H1 (cell line): ENCODE measurements around the gene HK1. TPM values are rescaled to one million over a fixed set of nuclear protein-coding genes. Genes with fewer than 3 reads are reported as not detected.
A peak's percentile ranks its signal among the peaks of the same experiment; 100 is the strongest.

Experiments
- CTCF ChIA-PET: fragments of 300-600 bp; sonication (Branson Sonifier 250); formaldehyde crosslinking; loops from one replicate; lab custom pipeline; 2021; ENCODE audit not compliant: partially characterized antibody; lab: Charles Lee
- POLR2A ChIA-PET: fragments of 300-600 bp; sonication (Branson Sonifier 250); formaldehyde crosslinking; loops from one replicate; lab custom pipeline; 2021; ENCODE audit warnings: inconsistent platforms; ENCODE audit not compliant: partially characterized antibody; lab: Charles Lee
- DNase-seq, 2 experiments: peaks; one replicate each; pipeline versions ENCODE4 v3.0.0 to v3.0.0-alpha.2; 2010 to 2022; ENCODE audit warnings: low spot score in 2 of 2, low read depth in 1 of 2, mixed read lengths in 1 of 2
- FAIRE-seq: peaks from 2 replicates; lab custom pipeline; 2011; peaks lifted over from hg19 to GRCh38; lab: Jason Lieb, UNC
- H2AFZ ChIP-seq: 2 replicates; pipeline ENCODE4 v1.8.1; 2012; ENCODE audit warnings: low read length, inconsistent platforms
- H2AK5ac ChIP-seq: 2 replicates; pipeline ENCODE4 v1.6.1; 2013; ENCODE audit warnings: low read depth, low read length
- H2BK120ac ChIP-seq: replicated peaks from 2 replicates; pipeline ENCODE3; 2013; ENCODE audit warnings: low read depth, low read length, inconsistent platforms
- H2BK12ac ChIP-seq: 2 replicates; pipeline ENCODE4 v1.6.1; 2013; ENCODE audit warnings: low read depth, low read length
- H2BK15ac ChIP-seq: 2 replicates; pipeline ENCODE4 v1.6.1; 2013; ENCODE audit warnings: low read length
- H2BK20ac ChIP-seq: 2 replicates; pipeline ENCODE4 v1.6.1; 2013; ENCODE audit warnings: low read length
- H2BK5ac ChIP-seq: 2 replicates; pipeline ENCODE4 v1.6.1; 2013; ENCODE audit warnings: low read depth, low read length
- H3K14ac ChIP-seq: 2 replicates; pipeline ENCODE4 v1.6.1; 2013; ENCODE audit warnings: inconsistent platforms; ENCODE audit not compliant: insufficient read length
- H3K18ac ChIP-seq: 2 replicates; pipeline ENCODE4 v1.6.1; 2013; ENCODE audit warnings: low read length; ENCODE audit errors: extremely low read depth
- H3K23ac ChIP-seq: 2 replicates; pipeline ENCODE4 v1.6.1; 2013; ENCODE audit warnings: inconsistent platforms; ENCODE audit not compliant: insufficient read length
- H3K23me2 ChIP-seq: 2 replicates; pipeline ENCODE4 v1.6.1; 2013; ENCODE audit warnings: low read depth, low read length
- H3K27ac ChIP-seq: 2 replicates; pipeline ENCODE4 v1.6.1; 2011; ENCODE audit warnings: low read depth, low read length, inconsistent platforms
- H3K27me3 ChIP-seq, 4 experiments: replicated peaks in 1 of 4; 1 replicate in 1 of 4; 2 replicates in 3 of 4; pipeline versions ENCODE4 v1.6.1 to v1.8.1; 2011 to 2013; ENCODE audit warnings: low read length in 3 of 4, mild to moderate bottlenecking in 3 of 4, inconsistent platforms in 2 of 4, mixed read lengths in 2 of 4, moderate library complexity in 1 of 4; ENCODE audit not compliant: control insufficient read depth in 3 of 4, insufficient read depth in 3 of 4; ENCODE audit errors: extremely low read depth in 1 of 4
- H3K36me3 ChIP-seq, 4 experiments: 2 replicates each; pipeline versions ENCODE4 v1.6.1 to v1.8.1; 2011 to 2013; ENCODE audit warnings: mild to moderate bottlenecking in 4 of 4, low read length in 3 of 4, moderate library complexity in 2 of 4, control low read depth in 1 of 4, inconsistent platforms in 1 of 4; ENCODE audit not compliant: insufficient read depth in 4 of 4, control insufficient read depth in 2 of 4
- H3K4ac ChIP-seq: replicated peaks from 2 replicates; pipeline ENCODE3; 2013; ENCODE audit warnings: low read length, low read depth, mixed read lengths, inconsistent platforms; ENCODE audit not compliant: insufficient read length
- H3K4me1 ChIP-seq, 4 experiments: replicated peaks in 1 of 4; 1 replicate in 1 of 4; 2 replicates in 3 of 4; pipeline versions ENCODE4 v1.6.1 to v1.8.1; 2011 to 2013; ENCODE audit warnings: low read length in 3 of 4, inconsistent platforms in 2 of 4, mixed read lengths in 1 of 4; ENCODE audit not compliant: insufficient read depth in 4 of 4, control insufficient read depth in 3 of 4
- H3K4me2 ChIP-seq, 2 experiments: 2 replicates each; pipeline versions ENCODE4 v1.6.1 to v1.8.1; 2011 to 2013; ENCODE audit warnings: low read depth in 2 of 2, low read length in 2 of 2, control low read depth in 1 of 2, inconsistent platforms in 1 of 2, mild to moderate bottlenecking in 1 of 2; ENCODE audit not compliant: insufficient read depth in 1 of 2
- H3K4me3 ChIP-seq, 4 experiments: fragments of 200-600, 300-600 bp in 1 of 4; sonication (generic), shearing (Covaris generic), sonication (Bioruptor Twin) in 1 of 4; 2 replicates each; pipeline versions ENCODE4 v1.5.1 to v1.8.1; 2011 to 2016; ENCODE audit warnings: low read length in 4 of 4, low read depth in 3 of 4, control low read depth in 2 of 4, inconsistent platforms in 2 of 4, mild to moderate bottlenecking in 2 of 4, mixed read lengths in 1 of 4, moderate library complexity in 1 of 4; ENCODE audit not compliant: insufficient read depth in 2 of 4; ENCODE audit errors: extremely low read depth in 1 of 4
- H3K56ac ChIP-seq: replicated peaks from 2 replicates; pipeline ENCODE3; 2013; ENCODE audit warnings: low read depth, mild to moderate bottlenecking, mixed read lengths, low read length, inconsistent platforms; ENCODE audit not compliant: insufficient read length
- H3K79me1 ChIP-seq: 2 replicates; pipeline ENCODE4 v1.6.1; 2013; ENCODE audit warnings: low read depth, low read length, control low read depth
- H3K79me2 ChIP-seq, 2 experiments: 2 replicates each; pipeline versions ENCODE4 v1.6.1 to v1.8.1; 2012 to 2013; ENCODE audit warnings: low read length in 2 of 2, mild to moderate bottlenecking in 2 of 2, inconsistent platforms in 1 of 2; ENCODE audit not compliant: insufficient read depth in 2 of 2, control insufficient read depth in 1 of 2
- H3K9ac ChIP-seq, 4 experiments: replicated peaks in 1 of 4; 1 replicate in 1 of 4; 2 replicates in 3 of 4; pipeline versions ENCODE4 v1.6.1 to v1.8.1; 2011 to 2013; ENCODE audit warnings: low read depth in 3 of 4, low read length in 3 of 4, control low read depth in 2 of 4, mild to moderate bottlenecking in 2 of 4, moderate library complexity in 2 of 4, inconsistent platforms in 1 of 4; ENCODE audit errors: extremely low read depth in 1 of 4
- H3K9me3 ChIP-seq, 2 experiments: 2 replicates each; pipeline versions ENCODE4 v1.6.1 to v1.8.1; 2012 to 2013; ENCODE audit warnings: mild to moderate bottlenecking in 2 of 2, moderate library complexity in 2 of 2, control low read depth in 1 of 2, inconsistent platforms in 1 of 2, low read depth in 1 of 2, low read length in 1 of 2, mixed read lengths in 1 of 2; ENCODE audit not compliant: insufficient read depth in 2 of 2
- H4K20me1 ChIP-seq, 2 experiments: replicated peaks in 1 of 2; 2 replicates each; pipeline versions ENCODE3 to v1.8.1; 2011 to 2013; ENCODE audit warnings: inconsistent platforms in 2 of 2, low read length in 2 of 2, mild to moderate bottlenecking in 1 of 2; ENCODE audit not compliant: insufficient read depth in 2 of 2, control insufficient read depth in 1 of 2
- H4K5ac ChIP-seq: 2 replicates; pipeline ENCODE4 v1.6.1; 2013; ENCODE audit warnings: low read length, low read depth, mixed read lengths, inconsistent platforms; ENCODE audit not compliant: insufficient read length
- H4K8ac ChIP-seq: 2 replicates; pipeline ENCODE4 v1.8.0; 2013; ENCODE audit warnings: mild to moderate bottlenecking, moderate library complexity, low read length, inconsistent platforms; ENCODE audit not compliant: insufficient read depth; ENCODE audit errors: extremely low read depth
- H4K91ac ChIP-seq: replicated peaks from 2 replicates; pipeline ENCODE3; 2013; ENCODE audit warnings: low read length, mixed read lengths, inconsistent platforms; ENCODE audit not compliant: insufficient read length
- BRCA1 ChIP-seq: IDR thresholded peaks from 2 replicates; pipeline ENCODE4 v1.6.1; 2012; ENCODE audit warnings: low read depth, low read length, improper control_type of control experiment
- HDAC6 ChIP-seq: IDR thresholded peaks from one replicate; pipeline ENCODE4 v1.7.1; 2012; ENCODE audit warnings: low read depth, mild to moderate bottlenecking, inconsistent platforms, low read length, moderate library complexity
- POU5F1 ChIP-seq: IDR thresholded peaks from 2 replicates; pipeline ENCODE4 v1.6.1; 2011; ENCODE audit warnings: low read depth, mild to moderate bottlenecking, low read length, moderate library complexity
- SIN3A ChIP-seq, 2 experiments: IDR thresholded peaks in 1 of 2; conservative IDR thresholded peaks in 1 of 2; 2 replicates each; pipeline ENCODE4 v1.6.1; 2011 to 2012; ENCODE audit warnings: low read length in 2 of 2, improper control_type of control experiment in 1 of 2, low read depth in 1 of 2, mild to moderate bottlenecking in 1 of 2
- SIX5 ChIP-seq: IDR thresholded peaks from 2 replicates; pipeline ENCODE4 v1.6.1; 2011; ENCODE audit warnings: mild to moderate bottlenecking, low read depth, low read length
- SP1 ChIP-seq: IDR thresholded peaks from 2 replicates; pipeline ENCODE4 v1.6.1; 2011; ENCODE audit warnings: low read depth, low read length
- SP4 ChIP-seq: IDR thresholded peaks from 2 replicates; pipeline ENCODE4 v1.6.1; 2012; ENCODE audit warnings: low read length, inconsistent platforms
- WGBS, 2 experiments: shearing (Covaris generic) in 1 of 2; methylation state at CpG; one replicate each; pipeline versions ENCODE4 v1.1.6 to v1.1.7; 2013 to 2015; ENCODE audit warnings: low lambda C conversion rate in 2 of 2, mixed read lengths in 2 of 2, inconsistent platforms in 1 of 2, low coverage in 1 of 2, missing lambda C conversion rate in 1 of 2; ENCODE audit not compliant: insufficient replicate concordance in 2 of 2, insufficient coverage in 1 of 2, insufficient read length in 1 of 2; ENCODE audit errors: extremely low coverage in 1 of 2, missing lambda C conversion rate in 1 of 2; 5-methylcytosine and 5-hydroxymethylcytosine counted together
- polyA plus RNA-seq, 7 experiments: library from polyadenylated mRNA; depleted of rRNA in 3 of 7; stranded (reverse) in 5 of 7; unstranded in 2 of 7; fragments of >200 nt in 5 of 7; fragments of 200-250 nt in 2 of 7; gene quantifications; 1 replicate in 5 of 7; 2 replicates in 1 of 7; 4 replicates in 1 of 7; pipeline versions ENCODE4 v1.2.1 to v1.2.3, GENCODE V29; 2011 to 2013; ENCODE audit warnings: missing spikeins in 2 of 7, mixed read lengths in 2 of 7
- total RNA-seq: library from RNA; stranded (reverse); fragmentation: NEBNext Ultra II Directional; extraction: Animal tissue kit (Norgen Biotek cat#: 25700); gene quantifications from 2 replicates; pipeline ENCODE4 v1.2.1, GENCODE V29; 2021

HK1 gene
- total and polyA plus RNA-seq, 2 of the 8 experiments (the other 6 are each of a cell fraction or from before 2014, with no cell fraction given): 55.8 to 247 TPM

GRCh38 chr10:69345402-69345801 lies 67.1 kb downstream of the HK1 start:
- 79% methylated on average over 2 of the region's 2 CpGs; no CpG with 5 or more reads in 1 of the 2 experiments for WGBS, 2 experiments
- no peak overlapping the region for H2BK15ac ChIP-seq
- H3K9me3 ChIP-seq: no peaks in the 10 kb centered on the region; a peak in 1 of 4 replicates
- peaks cover 4 to 86% of the 10 kb centered on the region in 2 experiments; a peak in 2 of 4 replicates for H3K79me2 ChIP-seq
- H4K8ac ChIP-seq: peak overlapping the region; percentile 66
- no peak overlapping the region for H3K23ac ChIP-seq
- peak overlapping the region; percentile 18 for H2BK120ac ChIP-seq
- no peak overlapping the region for H3K9ac ChIP-seq
- H2BK20ac ChIP-seq: 0 out of 2 replicates have a peak overlapping the region, but pooled peaks have one; percentile 96
- H2AK5ac ChIP-seq: peak overlapping the region; percentile 90; the same call in 1 of the 2 replicates
- H3K79me1 ChIP-seq: peaks cover 17% of the 10 kb centered on the region; the same call in 1 of the 2 replicates
- H3K18ac ChIP-seq: peak overlapping the region; percentile 73
- H3K23me2 ChIP-seq: no peaks in the 10 kb centered on the region
- DNase-seq: no peak
- H4K91ac ChIP-seq: peak overlapping the region; percentile 68
- H2AFZ ChIP-seq: no peak overlapping the region
- no peaks in the 10 kb centered on the region for H3K27me3 ChIP-seq
- POLR2A ChIA-PET: interaction anchor here (0.9 to 1.5 kb wide), 3 partner anchors 10 to 12 kb away, joined by 3 to 6 read pairs (median 4); no protein-coding TSS in a partner anchor
- H3K4me3 ChIP-seq: no peak overlapping the region
- peak overlapping the region; percentile 94 for H2BK5ac ChIP-seq
- H3K36me3 ChIP-seq: peaks cover 0 to 7% (median 4%) of the 10 kb centered on the region in 4 experiments; a peak in 5 of 8 replicates
- FAIRE-seq: no peak
- no peaks in the 10 kb centered on the region for H4K20me1 ChIP-seq
- peak overlapping the region; percentile 87 for H3K4ac ChIP-seq
- H3K14ac ChIP-seq: no peak overlapping the region
- no peak overlapping the region for H4K5ac ChIP-seq
- CTCF ChIA-PET: interaction anchor here (0.8 to 1.3 kb wide), 9 partner anchors 9 to 56 kb away, joined by 3 to 6 read pairs (median 4); no protein-coding TSS in a partner anchor
- H3K4me1 ChIP-seq: peaks cover 12 to 28% (median 23%) of the 10 kb centered on the region in 4 experiments
- no peak overlapping the region; the same call in 1 of the 2 replicates for H3K27ac ChIP-seq
- peak overlapping the region in 1 of 2 experiments; percentile 12; a peak in 1 of 4 replicates for H3K4me2 ChIP-seq
- H3K56ac ChIP-seq: no peak overlapping the region
- peak overlapping the region; percentile 86; the same call in 1 of the 2 replicates for H2BK12ac ChIP-seq
- TF ChIP-seq SP4: no peak
- no peak for TF ChIP-seq HDAC6
- TF ChIP-seq BRCA1: no peak
- TF ChIP-seq SIX5: no peak
- no peak for TF ChIP-seq SIN3A (conservative IDR thresholded peaks at IDR 0.05 in 1 of 2, IDR thresholded peaks at IDR 0.05 in 1 of 2; ENCODE audit: low read depth in 1 of 2, low read length in 2 of 2)
- no peak for TF ChIP-seq POU5F1
- TF ChIP-seq SP1: no peak
